ENCODE results near the gene NREP. TPM values are rescaled to one million over a fixed set of nuclear protein-coding genes. Genes with fewer than 3 reads are reported as not detected.
A peak's percentile ranks its signal among the peaks of the same experiment; 100 is the strongest.

Gene NREP
- total and polyA plus RNA-seq, 3 donors from 2014 or later, result 17.0 to 28.0 (median 25.2) TPM

GRCh38 chr5:111743988-111744387 is 13.0 kb downstream of the NREP start:
- no peak for TF ChIP-seq CTCF (IDR thresholded peaks at IDR 0.05)
- no peak for TF ChIP-seq POLR2A (IDR thresholded peaks at IDR 0.05)
- 26 to 30% methylated on average over 2 of the region's 2 CpGs for WGBS, 2 donors
- no peaks in the 10 kb centered on the region for H3K9me3 ChIP-seq
- no peak for DNase-seq
- no peaks in the 10 kb centered on the region for H3K27me3 ChIP-seq
- H3K27ac ChIP-seq, result no peak overlapping the region
- no peaks in the 10 kb centered on the region for H3K4me1 ChIP-seq
- intact Hi-C loops (cut with DNase I; ENCODE audit: low total_unique reads), result no loop called here
- no peak overlapping the region for H3K4me3 ChIP-seq
- H3K36me3 ChIP-seq (ENCODE audit: low read depth, missing control alignments), result no peaks in the 10 kb centered on the region

- H3K27me3 ChIP-seq, result no peaks in the 10 kb centered on the region
- H3K4me3 ChIP-seq, result no peak overlapping the region
- H3K9me3 ChIP-seq, result no peaks in the 10 kb centered on the region
- no peak overlapping the region for H3K27ac ChIP-seq
- intact Hi-C loops (cut with DNase I; ENCODE audit: low total_unique reads), result no loop called here
- no peaks in the 10 kb centered on the region for H3K4me1 ChIP-seq
- H3K36me3 ChIP-seq (ENCODE audit: low read depth, missing control alignments), result no peaks in the 10 kb centered on the region
- DNase-seq, result no peak
- TF ChIP-seq POLR2A (IDR thresholded peaks at IDR 0.05) (no peak), CTCF (IDR thresholded peaks at IDR 0.05) (no peak)
- 39 to 52% methylated on average over 2 of the region's 2 CpGs for WGBS, 2 donors
These were observed 13.5 kb downstream of the NREP start for GRCh38 chr5:111743512-111743911.

- intact Hi-C loops (cut with DNase I; ENCODE audit: low total_unique reads), result no loop called here
- no peaks in the 10 kb centered on the region for H3K9me3 ChIP-seq
- H3K4me1 ChIP-seq, result no peaks in the 10 kb centered on the region
- no peak overlapping the region for H3K4me3 ChIP-seq
- no peak for TF ChIP-seq POLR2A (IDR thresholded peaks at IDR 0.05)
- TF ChIP-seq CTCF (IDR thresholded peaks at IDR 0.05), result no peak
- WGBS, 2 donors, result 20 to 23% methylated on average over 10 of the region's 10 CpGs
- no peaks in the 10 kb centered on the region for H3K27me3 ChIP-seq
- H3K36me3 ChIP-seq (ENCODE audit: low read depth, missing control alignments), result no peaks in the 10 kb centered on the region
- peak; percentile 64 for DNase-seq
- no peak overlapping the region for H3K27ac ChIP-seq
These were observed 14.6 kb downstream of the NREP start for GRCh38 chr5:111742177-111742994.

- TF ChIP-seq CTCF (IDR thresholded peaks at IDR 0.05) (no peak), POLR2A (IDR thresholded peaks at IDR 0.05) (no peak)
- no peak overlapping the region for H3K4me3 ChIP-seq
- H3K27ac ChIP-seq, result no peak overlapping the region
- no peaks in the 10 kb centered on the region for H3K9me3 ChIP-seq
- no peaks in the 10 kb centered on the region for H3K27me3 ChIP-seq
- H3K4me1 ChIP-seq, result no peaks in the 10 kb centered on the region
- intact Hi-C loops (cut with DNase I; ENCODE audit: low total_unique reads), result no loop called here
- no peak for DNase-seq
- H3K36me3 ChIP-seq (ENCODE audit: low read depth, missing control alignments), result no peaks in the 10 kb centered on the region
- 63% methylated on average over 3 of the region's 3 CpGs for WGBS, 2 donors
These were observed 15.7 kb downstream of the NREP start for GRCh38 chr5:111741278-111741677.

- no peak for TF ChIP-seq CTCF (IDR thresholded peaks at IDR 0.05)
- no peak for TF ChIP-seq POLR2A (IDR thresholded peaks at IDR 0.05)
- WGBS, 2 donors, result 83 to 85% methylated on average over 3 of the region's 3 CpGs
These were observed 17.6 kb downstream of the NREP start for GRCh38 chr5:111739416-111739815.

More at GRCh38 chr5:111739416-111739815, 17.6 kb downstream of the NREP start:
- no peak for DNase-seq
- H3K9me3 ChIP-seq, result no peaks in the 10 kb centered on the region
- peaks cover 2% of the 10 kb centered on the region for H3K4me1 ChIP-seq
- no peaks in the 10 kb centered on the region for H3K36me3 ChIP-seq (ENCODE audit: low read depth, missing control alignments)
- H3K4me3 ChIP-seq, result no peak overlapping the region
- no peaks in the 10 kb centered on the region for H3K27me3 ChIP-seq
- no peak overlapping the region for H3K27ac ChIP-seq
- intact Hi-C loops (cut with DNase I; ENCODE audit: low total_unique reads), result no loop called here

Data from testis (tissue), 3 donors.